Measurements from ENCODE around the gene TTC21B.
"Not testable (repeated sequence)": the region's sequence is repeated elsewhere in the genome, so short reads cannot be mapped to it uniquely, and the experiment has no call there.

TTC21B gene

GRCh38 chr2:165953655-165954606 is at the start of gene TTC21B:
Gene TTC21B, minus strand, starts transcription at chr2:165953776. Its CDS starts 71 bp downstream, at chr2:165953705.
- peak; percentile 88 for DNase-seq (ENCODE audit: low read depth)

GRCh38 chr2:166000401-166000800 is 46.8 kb upstream of the TTC21B start:
- no peak for DNase-seq (ENCODE audit: low read depth)

- DNase-seq (ENCODE audit: low read depth), result no peak
These were observed 37.3 kb upstream of the TTC21B start for GRCh38 chr2:165990846-165991245.

GRCh38 chr2:165989851-165990250 is 36.3 kb upstream of the TTC21B start:
- DNase-seq (ENCODE audit: low read depth), result no peak

GRCh38 chr2:165985120-165985519 is 31.5 kb upstream of the TTC21B start:
- DNase-seq (ENCODE audit: low read depth), result no peak

GRCh38 chr2:165972161-165972560 is 18.6 kb upstream of the TTC21B start:
- DNase-seq (ENCODE audit: low read depth), result not testable (repeated sequence)

- no peak for DNase-seq (ENCODE audit: low read depth)
These were observed 17.1 kb upstream of the TTC21B start for GRCh38 chr2:165970663-165971062.

- DNase-seq (ENCODE audit: low read depth), result no peak
These were observed 15.7 kb upstream of the TTC21B start for GRCh38 chr2:165969227-165969626.

GRCh38 chr2:165967746-165968145 is 14.2 kb upstream of the TTC21B start:
- DNase-seq (ENCODE audit: low read depth), result no peak

- no peak for DNase-seq (ENCODE audit: low read depth)
These were observed 8.2 kb upstream of the TTC21B start for GRCh38 chr2:165961818-165962217.

- no peak for DNase-seq (ENCODE audit: low read depth)
These were observed 5.8 kb upstream of the TTC21B start for GRCh38 chr2:165959371-165959770.

- no peak for DNase-seq (ENCODE audit: low read depth)
These were observed 4.9 kb upstream of the TTC21B start for GRCh38 chr2:165958313-165958960.

- no peak for DNase-seq (ENCODE audit: low read depth)
These were observed 3.6 kb upstream of the TTC21B start for GRCh38 chr2:165957030-165957675.

GRCh38 chr2:165953306-165953654 is 296 bp downstream of the TTC21B start:
- DNase-seq (ENCODE audit: low read depth), result no peak

- no peak for DNase-seq (ENCODE audit: low read depth)
These were observed 800 bp downstream of the TTC21B start for GRCh38 chr2:165952741-165953211.

GRCh38 chr2:165952085-165952484 is 1.5 kb downstream of the TTC21B start:
- no peak for DNase-seq (ENCODE audit: low read depth)

- no peak for DNase-seq (ENCODE audit: low read depth)
These were observed 3.1 kb downstream of the TTC21B start for GRCh38 chr2:165950438-165950837.

GRCh38 chr2:165941827-165942226 is 11.7 kb downstream of the TTC21B start:
- no peak for DNase-seq (ENCODE audit: low read depth)

- no peak for DNase-seq (ENCODE audit: low read depth)
These were observed 15.3 kb downstream of the TTC21B start for GRCh38 chr2:165938237-165938636.

GRCh38 chr2:165933211-165933910 is 20.2 kb downstream of the TTC21B start:
- DNase-seq (ENCODE audit: low read depth), result no peak

GRCh38 chr2:165927774-165928173 is 25.8 kb downstream of the TTC21B start:
- DNase-seq (ENCODE audit: low read depth), result no peak

- no peak for DNase-seq (ENCODE audit: low read depth)
These were observed 26.2 kb downstream of the TTC21B start for GRCh38 chr2:165927353-165927752.

Measured in T-helper 22 cell (primary cell).